Esophagus (tissue), 2 donors: ENCODE measurements around the gene TTC32. TPM values are rescaled to one million over a fixed set of nuclear protein-coding genes. Genes with fewer than 3 reads are reported as not detected.
"Not testable (repeated sequence)": the region's sequence is repeated elsewhere in the genome, so short reads cannot be mapped to it uniquely, and the experiment has no call there.

Source experiments
- H3K27ac ChIP-seq, 2 donors: one replicate each; pipeline ENCODE4 v1.5.1; 2013; ENCODE audit warnings: low read depth in 2 of 2, mild to moderate bottlenecking in 2 of 2, inconsistent platforms in 1 of 2, low read length in 1 of 2, moderate library complexity in 1 of 2
- H3K27me3 ChIP-seq, 2 donors: one replicate each; pipeline ENCODE4 v1.6.1; 2013; ENCODE audit warnings: low read length in 2 of 2, control low read depth in 1 of 2, mild to moderate bottlenecking in 1 of 2; ENCODE audit not compliant: insufficient read depth in 2 of 2, control insufficient read depth in 1 of 2
- H3K36me3 ChIP-seq, 2 donors: one replicate each; pipeline ENCODE4 v1.6.1; 2013; ENCODE audit warnings: low read length in 1 of 2; ENCODE audit not compliant: control insufficient read depth in 2 of 2, insufficient read depth in 2 of 2
- H3K4me1 ChIP-seq, 2 donors: one replicate each; pipeline ENCODE4 v1.6.1; 2013; ENCODE audit warnings: low read length in 1 of 2; ENCODE audit not compliant: control insufficient read depth in 2 of 2, insufficient read depth in 2 of 2
- H3K4me3 ChIP-seq, 2 donors: one replicate each; pipeline ENCODE4 v1.5.1; 2013; ENCODE audit warnings: low read length in 2 of 2, mild to moderate bottlenecking in 2 of 2, low read depth in 1 of 2, moderate library complexity in 1 of 2
- H3K9me3 ChIP-seq, 2 donors: one replicate each; pipeline ENCODE4 v1.6.1; 2013; ENCODE audit warnings: mild to moderate bottlenecking in 2 of 2, low read depth in 1 of 2, low read length in 1 of 2, moderate library complexity in 1 of 2; ENCODE audit not compliant: control insufficient read depth in 2 of 2, insufficient read depth in 1 of 2
- WGBS, 2 donors: extraction: QIAGEN DNeasy Blood & Tissue Kit; methylation state at CpG; one replicate each; pipeline ENCODE4 v1.1.7; 2013; 5-methylcytosine and 5-hydroxymethylcytosine counted together
- polyA plus RNA-seq, 2 donors: library from polyadenylated mRNA; stranded (reverse); fragments of 200-250 nt; gene quantifications; one replicate each; pipeline ENCODE4 v1.2.3, GENCODE V29; 2013
- donor health status: healthy with polysubstance abuse.
- donor health status: Bipolar disorder and iron deficiency.

TTC32 gene
- polyA plus RNA-seq, 2 donors: 13.4 to 17.8 TPM

GRCh38 chr2:19900931-19901441 is 797 bp downstream of the TTC32 start:
- Histone ChIP-seq H3K36me3 (no peaks in the 10 kb centered on the region), H3K27ac (peak overlapping the region; percentile 95 to 99), H3K27me3 (no peaks in the 10 kb centered on the region), H3K4me3 (peak overlapping the region; percentile 78 to 85), H3K4me1 (peaks cover 2 to 3% of the 10 kb centered on the region in 2 donors), H3K9me3 (no peaks in the 10 kb centered on the region)
- WGBS, 2 donors: 1% methylated on average over 26 of the region's 26 CpGs

GRCh38 chr2:19899985-19900930 is 1.5 kb downstream of the TTC32 start:
- Histone ChIP-seq H3K4me3 (peak overlapping the region; percentile 78 to 85), H3K27me3 (no peaks in the 10 kb centered on the region), H3K36me3 (no peaks in the 10 kb centered on the region), H3K27ac (peak overlapping the region; percentile 83 to 95), H3K9me3 (no peaks in the 10 kb centered on the region), H3K4me1 (peaks cover 2 to 3% of the 10 kb centered on the region in 2 donors)
- 17 to 19% methylated on average over 11 of the region's 11 CpGs for WGBS, 2 donors

GRCh38 chr2:19898592-19899329 is 3.0 kb downstream of the TTC32 start:
- no peak overlapping the region for H3K4me3 ChIP-seq
- H3K27ac ChIP-seq: no peak overlapping the region
- WGBS, 2 donors: 78 to 83% methylated on average over 7 of the region's 7 CpGs

GRCh38 chr2:19897623-19898245 is 4.0 kb downstream of the TTC32 start:
- Histone ChIP-seq H3K4me1 (peaks cover 2 to 3% of the 10 kb centered on the region in 2 donors), H3K36me3 (no peaks in the 10 kb centered on the region), H3K9me3 (no peaks in the 10 kb centered on the region), H3K4me3 (no peak overlapping the region), H3K27me3 (no peaks in the 10 kb centered on the region), H3K27ac (no peak overlapping the region)
- 62 to 67% methylated on average over 5 of the region's 5 CpGs for WGBS, 2 donors

More at GRCh38 chr2:19898592-19899329, 3.0 kb downstream of the TTC32 start:
- no peaks in the 10 kb centered on the region for H3K36me3 ChIP-seq
- no peaks in the 10 kb centered on the region for H3K27me3 ChIP-seq
- peaks cover 2 to 3% of the 10 kb centered on the region in 2 donors for H3K4me1 ChIP-seq
- no peaks in the 10 kb centered on the region for H3K9me3 ChIP-seq

GRCh38 chr2:19895535-19895934 is 6.2 kb downstream of the TTC32 start:
- Histone ChIP-seq H3K27ac (no peak overlapping the region), H3K4me3 (no peak overlapping the region), H3K36me3 (no peaks in the 10 kb centered on the region), H3K4me1 (peaks cover 2 to 3% of the 10 kb centered on the region in 2 donors), H3K27me3 (no peaks in the 10 kb centered on the region), H3K9me3 (no peaks in the 10 kb centered on the region)
- WGBS, 2 donors: 73 to 79% methylated on average over 3 of the region's 3 CpGs

GRCh38 chr2:19894134-19894792 is 7.5 kb downstream of the TTC32 start:
- no peak overlapping the region for H3K4me3 ChIP-seq
- H3K27me3 ChIP-seq: no peaks in the 10 kb centered on the region
- H3K27ac ChIP-seq: no peak overlapping the region
- WGBS, 2 donors: 93 to 95% methylated on average over 4 of the region's 4 CpGs
- no peaks in the 10 kb centered on the region for H3K36me3 ChIP-seq
- H3K4me1 ChIP-seq: peaks cover 2 to 3% of the 10 kb centered on the region in 2 donors
- no peaks in the 10 kb centered on the region for H3K9me3 ChIP-seq

- Histone ChIP-seq H3K4me1 (peaks cover 2 to 3% of the 10 kb centered on the region in 2 donors), H3K27ac (no peak overlapping the region), H3K9me3 (no peaks in the 10 kb centered on the region), H3K4me3 (no peak overlapping the region), H3K36me3 (no peaks in the 10 kb centered on the region), H3K27me3 (no peaks in the 10 kb centered on the region)
- 86 to 90% methylated on average over 4 of the region's 4 CpGs for WGBS, 2 donors
Measured at GRCh38 chr2:19893520-19894133, 8.2 kb downstream of the TTC32 start.

- not testable (repeated sequence) for H3K4me3 ChIP-seq, H3K36me3 ChIP-seq, H3K4me1 ChIP-seq, H3K27ac ChIP-seq, H3K9me3 ChIP-seq, H3K27me3 ChIP-seq
- WGBS, 2 donors: 50 to 63% methylated on average over 4 of the region's 4 CpGs
Measured at GRCh38 chr2:19891971-19892370, 9.8 kb downstream of the TTC32 start.
